Daoy (cell line): ENCODE measurements around the gene ZSCAN23. TPM values are rescaled to one million over a fixed set of nuclear protein-coding genes. Genes with fewer than 3 reads are reported as not detected.

Experiments
- total RNA-seq: library from RNA; depleted of rRNA; stranded (reverse); fragments of >200 nt; shearing (Covaris generic); gene quantifications from 2 replicates; pipeline ENCODE4 v1.2.3, GENCODE V29; 2014; rRNA removed

ZSCAN23 gene
- total RNA-seq, 1 experiment from 2014 or later = 3.4 TPM

Other genes starting within 250 kb of the ZSCAN23 start
- 17.8 and 21.7 TPM in 2 replicates for gene ZSCAN9, start 218.2 kb downstream of the ZSCAN23 start, total RNA-seq
- gene ZKSCAN4, start 191.2 kb downstream of the ZSCAN23 start, total RNA-seq = 2.9 and 4.5 TPM in 2 replicates
- not detected in 2 replicates for gene NKAPL, start 184.2 kb downstream of the ZSCAN23 start, total RNA-seq
- gene ZSCAN26, start 176.3 kb downstream of the ZSCAN23 start, total RNA-seq = 14.4 and 18.3 TPM in 2 replicates
- gene PGBD1, start 161.9 kb downstream of the ZSCAN23 start, total RNA-seq = 11.4 and 12.4 TPM in 2 replicates
- gene ZSCAN31, start 107.3 kb downstream of the ZSCAN23 start, total RNA-seq = 27.6 and 36.1 TPM in 2 replicates
- 2.5 and 5.3 TPM in 2 replicates for gene ZKSCAN3, start 93.5 kb downstream of the ZSCAN23 start, total RNA-seq
- gene ZSCAN12, start 43.7 kb downstream of the ZSCAN23 start, total RNA-seq = 8.1 and 8.5 TPM in 2 replicates
- not detected in 2 replicates for gene GPX6, start 72.3 kb upstream of the ZSCAN23 start, total RNA-seq
- not detected in 2 replicates for gene GPX5, start 82.4 kb upstream of the ZSCAN23 start, total RNA-seq